GM21447 (cell line): ENCODE data around the gene DNMT3A.
"Not testable (repeated sequence)": the region's sequence is repeated elsewhere in the genome, so short reads cannot be mapped to it uniquely, and the experiment has no call there.

Experiments
- ATAC-seq: cut with Tn5 transposase; IDR thresholded peaks from one replicate; pipeline ENCODE4 v1.9.1; 2021; ENCODE audit not compliant: unreplicated experiment

Gene DNMT3A

DNA sequence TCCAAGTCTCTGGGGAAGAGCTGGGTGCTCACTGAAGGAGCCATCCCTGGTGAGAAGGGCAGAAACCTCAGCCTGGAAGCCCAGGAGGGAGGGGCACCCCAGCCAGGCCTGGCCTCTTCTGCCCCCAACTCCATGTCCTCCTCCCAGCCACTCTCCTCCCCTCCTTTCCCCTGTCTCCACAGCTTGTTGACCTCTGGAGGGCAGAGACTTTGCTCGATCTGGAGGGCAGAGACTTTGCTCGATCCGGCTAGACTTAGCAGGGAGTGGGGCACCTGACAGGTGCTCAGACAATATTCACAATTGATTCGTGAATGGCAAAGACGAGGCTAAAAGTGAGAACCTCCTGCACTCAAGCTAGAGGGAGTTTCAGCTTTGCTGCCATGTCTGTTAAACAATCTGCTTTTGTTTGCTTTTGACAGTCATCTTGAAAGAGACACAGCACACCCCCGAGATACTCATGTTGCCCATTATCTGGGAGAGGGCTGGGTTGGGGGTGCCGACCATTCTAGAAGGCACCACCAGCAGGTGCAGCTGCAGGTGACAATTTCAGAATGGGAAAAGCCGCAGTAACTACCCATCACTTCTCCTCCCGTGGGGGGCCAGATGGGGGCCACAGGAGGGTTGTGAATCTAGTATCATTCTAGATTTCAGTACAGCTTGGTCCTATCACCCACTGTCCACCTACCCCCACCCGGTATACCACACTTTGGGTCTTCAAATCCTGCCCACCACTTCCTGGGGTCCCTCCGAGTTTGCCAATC, 54.8 kb downstream of the DNMT3A start:
- ATAC-seq = no peak

GRCh38 chr2:25286025-25286400, 55.7 kb downstream of the DNMT3A start:
- ATAC-seq = peak; percentile 78

GRCh38 chr2:25285265-25286024, 56.3 kb downstream of the DNMT3A start:
- no peak for ATAC-seq

DNA sequence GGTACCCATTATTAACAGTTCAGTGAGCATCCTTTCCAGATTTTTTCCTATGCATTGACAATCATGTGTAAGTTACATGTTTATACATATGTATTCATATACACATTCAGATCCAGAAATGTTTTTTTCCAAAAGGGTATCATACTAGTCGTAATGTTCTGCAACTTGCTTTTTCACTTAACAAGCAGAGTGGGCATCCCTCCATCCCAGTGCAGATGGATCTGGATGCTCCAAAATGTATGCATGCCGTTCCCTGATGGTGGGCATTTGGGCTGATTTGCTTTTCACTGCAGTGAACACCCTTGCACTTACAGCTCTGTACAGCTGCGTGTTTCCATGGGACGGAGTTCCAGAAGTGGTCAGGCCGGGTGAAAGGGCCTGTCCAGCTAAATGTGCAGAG, 57.0 kb downstream of the DNMT3A start:
- ATAC-seq = no peak

- no peak for ATAC-seq
These were observed 57.8 kb downstream of the DNMT3A start for GRCh38 chr2:25283921-25284320.

DNA sequence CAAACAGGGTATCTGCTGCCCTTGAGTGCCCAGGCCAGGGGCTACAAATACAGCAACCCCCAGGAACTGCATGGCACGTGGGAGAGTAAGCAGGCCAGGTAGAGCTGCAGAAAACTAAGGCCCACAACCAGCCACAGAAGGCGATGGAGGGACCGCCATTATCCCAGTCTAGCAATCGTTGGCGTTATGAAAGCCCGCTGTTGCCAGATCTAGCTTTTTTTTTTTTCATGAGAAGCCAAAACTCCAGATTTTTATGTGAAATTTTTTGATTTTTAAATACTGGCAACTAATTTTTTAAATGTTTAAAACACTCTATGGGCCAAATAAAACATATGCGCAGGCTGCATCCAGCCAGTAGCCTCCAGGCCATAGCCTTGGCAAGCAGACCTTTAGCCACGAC, 59.8 kb downstream of the DNMT3A start:
- no peak for ATAC-seq

DNA sequence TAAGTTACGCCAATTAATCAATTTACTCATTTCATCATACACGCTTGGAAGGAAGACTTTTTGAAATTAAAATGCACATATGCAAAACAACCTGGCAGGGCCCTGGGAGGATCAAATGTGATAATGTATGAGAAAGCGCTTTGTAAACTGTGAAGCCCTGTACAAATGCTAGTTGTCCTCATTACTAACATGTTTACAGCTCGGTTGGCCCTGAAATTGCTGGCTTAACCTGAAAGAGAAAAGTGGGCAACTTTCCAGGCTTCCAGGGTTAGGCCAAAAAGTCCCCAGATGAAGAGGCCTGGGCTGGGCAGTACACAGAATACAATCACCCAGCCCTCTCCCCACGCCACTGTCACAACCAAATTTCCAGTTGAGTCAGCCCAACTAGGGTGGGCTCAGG, 60.2 kb downstream of the DNMT3A start:
- no peak for ATAC-seq

GRCh38 chr2:25280051-25280687, 61.6 kb downstream of the DNMT3A start:
- ATAC-seq = no peak

DNA sequence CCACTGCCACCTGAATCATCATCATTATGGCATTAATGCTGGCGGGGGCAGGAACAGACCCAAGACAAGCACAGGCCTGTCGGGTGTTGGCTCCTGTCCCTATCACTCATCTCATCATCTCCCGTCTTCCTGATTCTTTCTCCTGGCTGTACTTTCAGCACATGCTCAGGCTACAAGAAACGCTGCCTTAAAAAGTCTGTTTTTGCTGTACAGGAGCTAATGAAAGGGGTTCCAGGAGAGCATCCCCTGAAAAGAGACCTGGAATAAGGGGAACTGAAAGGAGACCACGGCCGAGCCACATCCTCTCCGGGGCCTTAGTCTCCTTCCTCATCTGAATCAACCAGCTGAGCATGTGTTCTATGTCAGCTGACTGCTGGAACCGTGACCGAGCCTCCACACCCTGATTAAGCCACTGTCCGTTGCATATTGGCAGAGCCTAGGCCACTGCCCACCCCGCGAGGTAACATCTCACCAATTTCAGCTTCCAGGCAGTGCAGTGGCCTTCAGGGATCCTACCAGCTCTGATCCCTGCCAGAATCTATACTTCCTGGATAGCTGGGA, 62.6 kb downstream of the DNMT3A start:
- peak; percentile 82 for ATAC-seq

DNA sequence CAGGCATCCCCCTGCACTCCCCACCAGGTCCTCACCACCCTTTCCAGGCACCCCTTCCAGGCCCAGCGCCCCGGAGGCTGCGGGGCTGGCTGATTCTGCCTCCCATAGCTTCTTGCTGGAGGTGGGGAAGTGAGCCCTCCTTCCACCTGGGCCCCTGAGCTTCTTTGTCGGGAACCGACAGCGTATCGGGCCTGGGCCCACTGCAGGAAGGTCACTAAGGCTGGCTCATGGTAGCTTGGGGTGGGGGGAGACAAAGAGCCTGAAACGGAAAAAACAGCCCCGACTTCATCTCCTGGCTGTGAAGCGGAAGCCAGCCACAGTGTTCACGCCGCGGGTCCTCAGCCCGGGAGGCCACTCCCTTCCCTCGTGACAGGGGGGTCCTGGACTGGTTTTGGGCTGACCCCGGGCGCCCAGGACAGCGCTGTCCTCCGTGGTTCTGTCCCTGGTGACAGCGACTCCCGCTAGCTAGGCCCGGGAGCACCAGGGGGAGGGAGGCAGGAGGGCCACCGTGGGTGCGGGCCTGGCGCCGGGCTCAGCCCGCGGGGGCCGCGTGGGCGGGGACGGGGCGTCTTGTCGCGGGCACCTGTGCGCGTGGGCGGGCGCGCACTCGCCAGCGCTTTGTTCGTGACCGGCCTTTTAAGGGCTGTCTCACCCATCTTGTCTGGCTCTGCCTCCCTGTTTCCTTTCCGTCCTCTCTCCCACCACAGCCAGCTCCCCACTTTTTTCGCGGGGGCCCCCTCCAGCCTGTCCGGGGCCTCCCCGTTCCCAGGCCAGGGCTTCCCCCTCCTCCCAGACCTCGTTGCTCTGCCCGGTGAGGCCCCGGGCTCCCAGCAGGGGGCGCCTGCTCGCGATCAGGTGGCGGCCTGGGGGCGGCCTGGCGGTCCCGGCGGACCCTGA, 64.9 kb downstream of the DNMT3A start:
- ATAC-seq = peak; percentile 39

- ATAC-seq = no peak
These were observed 66.2 kb downstream of the DNMT3A start for GRCh38 chr2:25275575-25275965.

DNA sequence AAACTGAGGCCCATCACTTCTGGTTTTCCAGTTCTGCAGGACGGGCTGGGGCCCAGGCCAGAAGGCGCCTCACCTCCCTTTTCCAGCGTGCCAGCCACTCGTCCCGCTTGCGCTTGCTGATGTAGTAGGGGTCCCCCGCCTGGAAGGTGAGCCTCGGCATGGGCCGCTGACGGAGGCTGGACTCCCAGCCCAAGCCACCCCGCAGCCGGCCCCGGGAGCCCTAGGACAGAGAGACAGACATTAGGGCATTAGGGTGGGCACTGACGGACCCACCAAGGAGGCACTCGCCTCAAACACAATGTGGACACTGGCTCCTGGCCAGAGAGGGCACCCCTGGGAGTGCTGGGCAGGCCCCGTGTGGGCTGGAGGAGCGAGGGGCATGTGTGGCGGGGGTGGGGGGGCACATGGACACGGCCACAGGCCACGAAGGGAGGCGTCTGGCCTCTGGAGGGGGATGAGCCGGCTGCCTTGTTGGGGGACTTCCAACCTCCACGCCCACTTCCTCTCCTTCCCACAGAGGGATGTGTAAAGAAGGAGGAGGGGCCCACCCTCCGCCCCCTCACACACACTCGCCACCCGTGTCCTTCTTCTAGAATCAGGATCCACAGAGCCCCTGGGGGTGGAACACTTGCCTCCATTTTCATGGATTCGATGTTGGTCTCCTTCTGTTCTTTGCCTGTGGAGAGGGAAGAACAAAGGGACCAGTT, 66.7 kb downstream of the DNMT3A start:
- no peak for ATAC-seq

DNA sequence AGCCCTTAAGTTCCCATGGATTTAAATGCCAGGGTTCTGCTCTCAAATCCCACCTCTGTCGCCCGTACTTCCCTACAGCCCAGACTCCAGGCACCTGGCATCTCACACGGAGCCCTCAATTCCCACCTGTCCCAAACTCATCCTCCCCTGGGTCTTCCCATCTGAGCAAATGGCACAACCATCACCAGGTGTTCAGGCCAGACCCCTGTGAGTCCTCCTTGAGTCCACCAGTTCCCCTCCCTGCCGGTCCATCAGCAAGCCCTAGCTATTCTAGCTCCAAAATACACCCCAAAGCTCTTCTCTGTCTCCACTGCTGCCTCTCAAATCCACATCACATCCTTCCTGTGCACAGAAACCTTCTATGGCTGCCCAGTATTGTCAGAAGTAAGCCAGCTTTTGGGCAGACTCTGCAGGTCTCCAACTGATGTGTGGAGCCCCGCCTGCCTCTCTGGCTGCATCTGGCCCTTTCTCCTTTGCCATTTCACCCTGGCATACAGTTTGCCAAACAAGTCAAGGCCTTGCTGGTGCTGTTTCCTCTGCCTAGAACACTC, 67.7 kb downstream of the DNMT3A start:
- ATAC-seq = no peak

- ATAC-seq = not testable (repeated sequence)
These were observed 69.0 kb downstream of the DNMT3A start for GRCh38 chr2:25272705-25273104.

- no peak for ATAC-seq
These were observed 71.7 kb downstream of the DNMT3A start for GRCh38 chr2:25270061-25270460.

- no peak for ATAC-seq
These were observed 72.5 kb downstream of the DNMT3A start for GRCh38 chr2:25269233-25269632.

GRCh38 chr2:25268139-25268538, 73.6 kb downstream of the DNMT3A start:
- no peak for ATAC-seq

GRCh38 chr2:25266399-25266798, 75.3 kb downstream of the DNMT3A start:
- ATAC-seq = no peak

- no peak for ATAC-seq
These were observed 75.9 kb downstream of the DNMT3A start for GRCh38 chr2:25265802-25266201.

DNA sequence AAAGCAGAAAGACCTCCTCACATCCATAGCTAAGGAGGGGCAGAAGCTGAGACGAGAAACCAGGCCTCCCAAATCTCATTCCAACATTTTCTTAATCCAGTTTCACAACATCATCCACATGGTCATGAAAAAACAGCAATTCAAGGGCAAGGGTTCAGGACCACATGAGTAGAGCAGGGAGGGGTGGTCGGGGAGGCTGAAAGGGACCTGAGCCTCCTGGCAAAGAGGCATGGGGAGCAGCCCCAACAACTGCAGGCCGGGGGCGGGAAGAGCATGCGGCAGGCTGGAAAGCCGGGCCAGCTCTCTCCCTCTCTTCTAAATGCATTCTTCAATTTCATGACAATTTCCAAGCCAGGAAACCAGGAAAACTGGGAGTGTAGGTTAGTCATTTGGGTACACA, 76.7 kb downstream of the DNMT3A start:
- ATAC-seq = no peak
